ENCODE results near the gene ATOSB. TPM values are rescaled to one million over a fixed set of nuclear protein-coding genes. Genes with fewer than 3 reads are reported as not detected.

The ATOSB gene
- 51.0 TPM for total RNA-seq (ENCODE audit: unreplicated experiment)
- long read RNA-seq, partial matches to known transcripts: 5 of 5 reads
- long read RNA-seq, other reads (novel, unspliced or antisense): 0 of 5 reads

GRCh38 chr9:35115680-35116538 lies at the start of gene ATOSB:
Gene ATOSB (minus strand): TSS chr9:35115862. CDS start chr9:35108274, 7,588 bp downstream.
- Mint-ChIP-seq H3K9me3 (ENCODE audit: unreplicated experiment) (peaks cover 18% of the 10 kb centered on the region), H3K4me3 (ENCODE audit: unreplicated experiment) (peak within 1 kb of the TSS; percentile 95)

GRCh38 chr9:35164711-35165110 lies 49.0 kb upstream of the ATOSB start:
- TF ChIP-seq, protein P1, sequence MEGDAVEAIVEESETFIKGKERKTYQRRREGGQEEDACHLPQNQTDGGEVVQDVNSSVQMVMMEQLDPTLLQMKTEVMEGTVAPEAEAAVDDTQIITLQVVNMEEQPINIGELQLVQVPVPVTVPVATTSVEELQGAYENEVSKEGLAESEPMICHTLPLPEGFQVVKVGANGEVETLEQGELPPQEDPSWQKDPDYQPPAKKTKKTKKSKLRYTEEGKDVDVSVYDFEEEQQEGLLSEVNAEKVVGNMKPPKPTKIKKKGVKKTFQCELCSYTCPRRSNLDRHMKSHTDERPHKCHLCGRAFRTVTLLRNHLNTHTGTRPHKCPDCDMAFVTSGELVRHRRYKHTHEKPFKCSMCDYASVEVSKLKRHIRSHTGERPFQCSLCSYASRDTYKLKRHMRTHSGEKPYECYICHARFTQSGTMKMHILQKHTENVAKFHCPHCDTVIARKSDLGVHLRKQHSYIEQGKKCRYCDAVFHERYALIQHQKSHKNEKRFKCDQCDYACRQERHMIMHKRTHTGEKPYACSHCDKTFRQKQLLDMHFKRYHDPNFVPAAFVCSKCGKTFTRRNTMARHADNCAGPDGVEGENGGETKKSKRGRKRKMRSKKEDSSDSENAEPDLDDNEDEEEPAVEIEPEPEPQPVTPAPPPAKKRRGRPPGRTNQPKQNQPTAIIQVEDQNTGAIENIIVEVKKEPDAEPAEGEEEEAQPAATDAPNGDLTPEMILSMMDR (IDR thresholded peaks at IDR 0.05; ENCODE audit: partially characterized antibody, unreplicated experiment): no peak
- Mint-ChIP-seq H3K9me3 (ENCODE audit: unreplicated experiment) (peaks cover 2% of the 10 kb centered on the region), H3K27ac (ENCODE audit: unreplicated experiment) (no peak overlapping the region), H3K4me1 (ENCODE audit: low read depth, unreplicated experiment) (peaks cover 10% of the 10 kb centered on the region), H3K36me3 (ENCODE audit: unreplicated experiment) (no peaks in the 10 kb centered on the region), H3K4me3 (ENCODE audit: unreplicated experiment) (no peak overlapping the region), H3K27me3 (ENCODE audit: unreplicated experiment) (peaks cover 1% of the 10 kb centered on the region)
- no peak for DNase-seq

More at GRCh38 chr9:35115680-35116538, at the start of gene ATOSB:
- peak within 1 kb of the TSS; percentile 99 for H3K27ac Mint-ChIP-seq (ENCODE audit: unreplicated experiment)
- H3K36me3 Mint-ChIP-seq (ENCODE audit: unreplicated experiment): no peaks in the 10 kb centered on the region
- peak; percentile 99 for DNase-seq
- TF ChIP-seq, protein P1 (IDR thresholded peaks at IDR 0.05; ENCODE audit: partially characterized antibody, unreplicated experiment): no peak
- H3K4me1 Mint-ChIP-seq (ENCODE audit: low read depth, unreplicated experiment): peaks cover 20% of the 10 kb centered on the region
- H3K27me3 Mint-ChIP-seq (ENCODE audit: unreplicated experiment): peaks cover 19% of the 10 kb centered on the region

DNA sequence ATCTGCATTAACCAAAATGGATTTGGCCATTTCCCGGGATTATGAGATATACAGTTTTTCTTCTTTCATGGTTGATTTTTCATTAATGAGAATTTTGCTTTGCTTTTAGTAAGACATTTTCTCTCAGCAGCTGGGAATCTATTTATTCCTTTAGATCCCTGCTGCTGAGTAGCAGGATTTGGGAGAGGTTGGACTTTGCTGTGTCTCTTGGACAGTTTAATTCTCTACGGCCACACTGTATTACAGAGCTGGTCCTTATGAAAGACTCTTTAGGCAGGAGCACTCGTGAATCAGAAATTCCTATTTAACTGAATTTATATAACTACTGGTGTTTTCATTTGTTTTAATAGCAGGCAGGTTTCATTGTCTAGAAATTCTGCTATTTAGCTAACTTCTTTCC lies 47.8 kb upstream of the ATOSB start:
- peak overlapping the region; percentile 95 for H3K4me3 Mint-ChIP-seq (ENCODE audit: unreplicated experiment)

GRCh38 chr9:35162605-35163315 lies 47.1 kb upstream of the ATOSB start:
- Mint-ChIP-seq H3K9me3 (ENCODE audit: unreplicated experiment) (no peaks in the 10 kb centered on the region), H3K4me1 (ENCODE audit: low read depth, unreplicated experiment) (peaks cover 10% of the 10 kb centered on the region), H3K4me3 (ENCODE audit: unreplicated experiment) (peak overlapping the region; percentile 95), H3K27ac (ENCODE audit: unreplicated experiment) (peak overlapping the region; percentile 96), H3K27me3 (ENCODE audit: unreplicated experiment) (peaks cover 1% of the 10 kb centered on the region), H3K36me3 (ENCODE audit: unreplicated experiment) (no peaks in the 10 kb centered on the region)
- TF ChIP-seq, protein P1 (IDR thresholded peaks at IDR 0.05; ENCODE audit: partially characterized antibody, unreplicated experiment): no peak
- DNase-seq: no peak

More for the DNA sequence above, 47.8 kb upstream of the ATOSB start:
- peaks cover 1% of the 10 kb centered on the region for H3K27me3 Mint-ChIP-seq (ENCODE audit: unreplicated experiment)
- TF ChIP-seq, protein P1 (IDR thresholded peaks at IDR 0.05; ENCODE audit: partially characterized antibody, unreplicated experiment): no peak
- no peaks in the 10 kb centered on the region for H3K36me3 Mint-ChIP-seq (ENCODE audit: unreplicated experiment)
- H3K4me1 Mint-ChIP-seq (ENCODE audit: low read depth, unreplicated experiment): peaks cover 10% of the 10 kb centered on the region
- DNase-seq: no peak
- no peaks in the 10 kb centered on the region for H3K9me3 Mint-ChIP-seq (ENCODE audit: unreplicated experiment)
- H3K27ac Mint-ChIP-seq (ENCODE audit: unreplicated experiment): peak overlapping the region; percentile 96

Data from glutamatergic neuron (in vitro differentiated cells).